ENCODE results near the gene NRF1.

Gene NRF1

DNA sequence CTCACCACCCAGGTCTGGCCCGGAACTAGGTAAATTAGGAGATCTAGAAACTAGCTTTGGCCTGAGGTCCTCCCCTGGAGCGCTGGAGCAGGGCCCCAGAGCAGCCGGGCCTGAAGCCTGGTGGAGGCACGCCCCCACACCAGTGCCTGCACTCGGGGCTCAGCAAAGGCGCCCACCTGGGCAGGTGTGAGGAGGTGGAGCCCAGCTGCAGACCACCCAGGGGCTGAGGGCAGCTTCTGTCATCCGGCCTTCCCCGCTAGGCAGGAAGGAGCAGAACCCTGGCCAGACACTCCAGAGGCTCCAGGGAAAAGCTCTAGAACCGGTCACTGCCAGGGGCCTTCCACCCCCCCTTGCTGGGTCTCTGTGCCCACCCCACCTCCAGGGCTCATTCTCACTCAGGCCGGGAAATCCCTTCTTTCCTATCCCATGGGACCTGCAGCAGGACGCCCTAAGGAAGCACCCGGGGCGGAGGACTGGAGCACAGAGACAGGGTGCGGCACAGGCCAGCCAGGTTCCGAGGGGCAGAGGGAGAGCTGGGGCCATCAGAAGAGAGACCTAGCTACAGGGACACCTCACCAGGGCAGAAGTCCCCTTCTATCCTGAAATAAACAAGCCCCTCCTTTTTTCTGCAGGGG, 161.2 kb downstream of the NRF1 start:
- no peak for DNase-seq

DNA sequence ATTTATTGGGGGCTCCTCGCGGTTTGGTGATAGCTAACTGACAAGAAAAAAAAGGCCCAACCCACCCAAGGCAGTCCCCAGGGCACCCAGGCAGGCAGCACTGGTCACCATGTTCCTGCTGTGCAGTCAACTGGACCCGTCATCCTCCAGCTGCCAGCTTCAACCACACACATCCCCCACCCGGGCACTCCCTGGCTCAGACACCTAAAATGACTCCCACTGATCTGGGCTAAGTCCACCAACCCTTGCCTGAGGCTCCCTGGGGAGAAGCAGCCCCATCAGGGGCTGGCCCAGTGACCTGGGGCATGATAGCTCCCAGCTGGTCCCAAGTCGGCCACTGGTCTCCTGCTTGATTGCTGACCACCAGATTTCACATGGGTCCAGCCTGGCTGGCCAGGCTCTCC, 161.8 kb downstream of the NRF1 start:
- DNase-seq = no peak

DNA sequence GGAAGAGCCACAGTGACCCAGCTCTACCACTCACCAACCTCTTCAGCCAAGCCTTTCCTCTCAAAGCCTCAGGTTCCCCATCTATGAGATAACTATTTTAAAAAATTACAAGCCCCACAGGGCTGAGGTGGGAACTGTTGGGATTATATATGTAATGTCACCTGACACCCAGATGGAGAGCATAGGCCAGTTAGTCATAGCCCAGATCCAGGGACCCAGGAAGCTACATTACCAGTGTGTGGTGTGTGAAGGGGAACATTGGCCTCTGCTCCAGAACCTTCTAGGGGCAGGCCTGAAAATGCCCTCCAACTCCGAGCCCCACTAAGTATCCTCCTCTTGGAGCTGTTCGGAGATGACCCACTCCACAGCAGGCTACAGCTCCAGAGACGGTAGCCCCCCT, 162.4 kb downstream of the NRF1 start:
- DNase-seq = no peak

DNA sequence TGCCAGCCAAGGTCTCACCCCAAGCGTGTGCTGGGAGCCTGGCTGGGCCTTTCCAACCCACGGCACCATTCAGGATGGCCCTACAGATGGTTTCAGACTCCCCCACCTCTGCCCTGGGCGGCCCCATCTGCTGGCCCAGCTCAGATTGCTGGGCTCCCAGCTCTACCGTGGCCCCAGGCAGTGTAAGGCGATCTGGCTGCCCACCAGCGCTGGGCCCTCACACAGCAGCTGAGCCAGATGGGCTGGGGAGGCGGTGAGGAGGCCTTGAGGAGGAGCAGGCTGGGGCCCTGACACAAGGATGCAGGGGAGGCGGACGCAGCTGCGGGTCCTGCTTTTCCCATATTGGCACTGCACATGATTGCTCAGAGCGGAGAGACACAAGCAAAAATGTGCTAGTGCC, 162.8 kb downstream of the NRF1 start:
- DNase-seq = no peak

DNA sequence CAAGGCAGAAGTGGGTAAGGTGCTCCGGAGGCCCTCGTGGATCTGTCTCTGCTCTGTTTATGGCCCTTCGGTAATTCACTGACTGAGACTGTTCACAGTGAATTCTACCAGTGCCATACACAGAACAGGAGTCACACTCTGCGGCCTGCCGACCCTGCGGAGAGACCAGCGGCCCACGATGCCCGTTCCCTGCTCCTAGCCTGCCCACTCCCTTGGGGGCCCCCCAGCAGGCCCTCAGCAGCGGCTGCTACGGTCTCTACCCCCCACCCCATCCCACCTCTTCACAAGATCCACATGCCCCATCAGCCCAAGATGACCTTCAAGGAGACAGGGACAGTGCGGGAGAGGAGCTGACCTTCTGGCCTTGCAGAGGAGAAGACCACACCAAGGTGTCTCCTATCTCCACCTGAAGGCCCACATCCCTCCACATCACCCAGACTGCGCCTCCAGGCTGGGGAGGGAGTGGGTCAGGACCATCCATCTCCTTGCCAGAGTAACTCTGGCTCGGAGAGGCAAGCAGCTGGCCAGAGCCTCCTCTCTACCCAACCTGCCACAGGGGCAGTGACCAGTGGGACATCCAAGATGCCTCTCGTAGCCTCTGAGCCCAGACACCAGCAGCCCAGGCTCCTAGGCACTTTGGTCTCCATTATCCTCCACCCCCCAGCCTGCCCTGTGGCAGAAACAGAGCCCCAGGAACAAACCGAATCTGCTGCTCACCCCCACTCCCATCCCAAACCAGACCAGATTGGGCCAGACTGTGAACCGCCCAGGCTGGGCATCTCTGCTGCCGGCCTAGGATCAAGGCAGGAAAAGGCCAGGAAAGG, 163.6 kb downstream of the NRF1 start:
- no peak for DNase-seq

DNA sequence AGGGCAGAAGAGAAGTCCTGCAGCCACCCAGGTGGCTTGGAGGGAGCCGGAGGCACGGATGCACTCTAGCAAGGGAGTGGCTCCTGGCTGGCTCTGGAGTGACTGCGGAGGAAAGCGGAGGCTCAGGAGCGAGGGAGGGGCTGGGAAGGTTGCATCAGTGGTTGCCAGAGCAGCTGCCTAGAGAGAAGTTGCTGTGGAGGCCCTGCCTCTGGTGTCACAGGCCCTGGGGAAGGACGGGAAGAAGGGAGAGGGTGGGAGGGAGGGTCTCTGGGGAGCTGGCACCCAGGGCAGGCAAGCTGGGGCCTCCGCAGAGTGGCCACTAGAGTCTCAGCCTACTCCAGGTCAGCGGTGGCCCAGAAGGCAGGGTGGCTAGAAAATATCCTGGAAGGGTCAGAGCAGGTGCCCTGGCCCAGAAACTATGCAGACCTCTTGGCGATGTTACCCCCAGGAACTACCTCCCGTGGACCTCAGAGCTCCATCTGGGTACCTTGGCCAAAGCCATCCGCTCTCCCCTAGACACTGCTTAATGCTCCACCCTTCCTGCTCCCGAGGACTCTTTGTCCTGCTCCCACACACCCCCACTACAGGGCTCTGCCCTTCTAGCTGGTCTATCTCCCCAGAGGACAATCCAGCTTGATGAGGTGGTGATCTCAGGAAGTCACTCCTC, 164.3 kb downstream of the NRF1 start:
- DNase-seq = no peak

DNA sequence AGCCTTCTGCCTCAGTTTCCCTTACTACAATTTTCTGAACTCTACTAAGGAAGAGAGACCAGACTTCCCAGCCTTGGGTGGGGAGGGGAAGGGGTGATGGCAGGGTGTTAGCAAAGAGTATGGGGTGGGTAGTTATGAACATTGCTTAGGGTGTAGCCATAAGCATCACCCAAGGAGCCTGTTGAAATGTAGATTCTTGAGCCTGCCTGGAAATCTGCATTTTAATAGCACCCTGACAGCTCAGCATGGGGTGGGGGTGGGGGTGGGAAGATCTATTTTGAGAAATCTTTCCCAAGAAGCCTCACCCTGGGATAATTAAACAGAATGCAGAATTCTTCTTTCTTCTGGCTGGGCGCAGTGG, 164.8 kb downstream of the NRF1 start:
- no peak for DNase-seq

DNA sequence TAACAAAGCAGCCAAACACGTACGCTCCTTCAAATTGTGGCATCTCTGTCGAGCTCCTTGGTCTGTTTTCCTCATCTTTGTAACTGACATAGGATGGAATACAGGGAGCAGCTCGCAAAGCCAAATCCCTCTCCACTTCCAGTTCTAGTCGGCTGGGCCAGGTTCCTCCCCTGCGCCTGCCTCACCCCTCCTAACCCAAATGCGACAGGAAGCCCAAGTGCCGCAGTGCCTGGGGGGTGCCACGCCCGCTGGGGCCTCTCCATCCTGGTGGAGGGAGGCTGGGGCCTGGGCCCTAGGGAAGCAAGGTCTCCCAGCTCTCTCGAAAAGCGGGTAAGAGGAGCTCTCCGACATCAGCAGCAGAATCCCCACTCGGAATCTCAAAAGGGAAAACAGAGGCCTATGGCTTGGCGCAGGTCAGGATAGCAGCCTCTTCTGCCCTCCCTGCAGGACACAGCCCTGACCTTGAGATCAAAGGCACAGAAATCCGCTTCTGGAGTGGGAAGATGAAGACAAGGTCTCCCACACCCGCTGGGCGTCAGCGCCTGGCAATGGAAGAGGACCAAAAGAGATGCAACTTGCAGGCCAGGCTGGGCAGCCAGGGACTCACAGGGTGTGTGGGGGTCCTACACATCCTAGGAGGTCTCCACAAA, 165.8 kb downstream of the NRF1 start:
- DNase-seq = no peak

DNA sequence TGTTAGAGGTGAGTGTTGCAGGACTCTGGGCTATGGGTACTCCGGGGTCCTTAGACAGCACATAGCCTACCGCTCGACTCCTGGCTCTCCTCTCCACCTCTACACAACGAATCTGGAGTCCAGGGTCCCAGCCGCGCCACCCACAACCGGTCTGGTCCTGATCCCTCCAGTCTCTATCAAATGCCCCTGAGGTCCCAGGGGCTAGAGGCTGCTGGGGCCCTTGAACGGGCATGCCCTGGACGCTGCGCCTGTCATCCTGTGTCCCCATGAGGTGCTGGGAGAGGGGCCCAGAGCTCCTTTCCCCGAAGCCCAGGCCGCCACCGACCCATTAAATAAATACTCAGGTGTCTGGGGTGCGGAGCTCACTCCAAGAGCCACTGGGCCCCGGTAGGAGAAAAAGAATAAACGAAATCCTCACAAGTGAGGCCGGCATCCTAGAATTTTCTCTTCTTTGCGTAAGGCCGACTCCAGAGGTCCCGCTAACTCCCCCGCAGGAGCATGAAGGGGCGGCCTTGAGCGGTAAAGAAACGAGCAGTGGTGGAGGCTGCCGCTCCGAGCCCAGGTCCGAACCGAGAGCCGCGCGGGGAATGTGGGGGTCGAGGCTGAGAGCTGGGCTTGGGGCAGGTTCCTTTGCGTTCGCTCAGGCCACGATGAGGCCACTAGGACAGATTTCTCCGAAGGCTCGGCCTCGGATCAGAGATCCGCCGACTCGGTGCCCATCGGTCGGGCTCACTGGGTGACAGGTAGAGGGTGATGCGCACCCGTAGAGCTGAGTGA, 166.7 kb downstream of the NRF1 start:
- DNase-seq = no peak

DNA sequence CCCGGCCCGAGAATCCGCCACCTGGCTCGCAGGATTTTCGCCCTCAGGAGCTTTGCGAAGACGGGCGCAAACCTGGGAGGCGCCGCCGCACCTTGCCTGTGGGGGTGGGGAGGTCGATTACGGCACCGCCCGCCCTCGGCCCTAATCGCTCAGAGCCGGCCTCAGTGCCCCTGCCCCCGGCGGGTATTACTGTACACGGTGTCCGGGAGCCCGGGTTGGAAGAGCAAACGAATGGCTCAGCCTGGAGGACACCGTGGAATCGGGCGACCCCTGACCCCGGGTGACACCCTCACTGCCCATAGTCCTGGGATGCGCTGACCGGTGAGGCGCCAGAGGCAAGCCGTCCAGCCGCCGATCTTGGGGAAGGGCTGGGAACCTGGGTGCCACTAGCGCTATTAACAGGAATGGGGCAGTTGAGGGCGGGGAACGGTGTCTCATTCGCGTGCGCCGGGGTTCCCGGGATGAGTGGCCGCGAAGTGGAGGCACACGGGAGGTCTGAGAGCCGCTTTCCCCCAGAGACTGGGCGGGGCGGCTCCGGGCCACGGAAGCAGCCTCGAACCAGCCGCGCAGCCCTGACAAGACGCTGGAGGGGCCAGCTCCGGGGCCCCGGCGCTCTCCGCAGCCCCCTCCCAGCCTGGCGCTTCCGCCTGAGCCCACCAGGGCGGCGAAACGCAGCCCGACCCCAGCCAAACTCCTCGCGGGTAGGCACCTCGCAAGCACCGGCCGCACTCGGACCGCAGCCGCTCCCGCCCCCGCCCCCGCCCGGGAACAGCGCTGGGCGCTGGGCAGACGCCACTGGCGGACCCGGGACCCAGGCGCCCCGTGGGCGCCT, 167.5 kb downstream of the NRF1 start:
- DNase-seq = no peak

DNA sequence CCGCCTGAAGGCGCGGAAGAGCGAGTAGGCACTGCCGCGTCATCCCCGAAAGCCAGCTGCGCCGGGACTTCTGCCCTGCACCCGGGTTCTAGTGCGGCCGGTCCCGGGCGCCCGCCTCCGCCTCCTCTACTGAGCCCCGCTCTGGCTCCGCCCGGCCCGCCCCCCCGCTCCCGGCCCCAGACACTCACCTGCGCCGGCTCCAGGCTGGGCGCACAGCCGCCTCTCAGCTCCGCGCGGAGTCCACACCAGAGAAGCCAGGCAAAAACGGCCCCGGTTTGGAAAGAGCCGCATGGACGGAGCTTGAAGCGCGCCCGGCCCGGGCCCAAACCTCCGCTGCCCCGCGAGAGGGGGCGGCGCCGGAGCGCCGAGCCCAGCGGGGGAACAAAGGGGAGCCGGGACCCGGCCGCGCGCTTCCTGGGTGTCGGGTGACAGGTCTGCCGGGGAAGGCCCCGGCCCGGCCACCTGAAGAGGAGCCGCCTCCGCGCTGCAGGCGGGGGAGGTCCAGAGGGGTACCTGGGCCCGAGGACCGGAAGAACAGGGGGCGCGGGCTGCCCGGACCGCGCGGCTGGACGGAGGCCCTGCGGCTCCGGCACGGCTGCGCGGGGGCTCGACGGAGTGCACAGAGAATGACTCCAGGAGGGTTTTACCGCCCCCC, 168.2 kb downstream of the NRF1 start:
- no peak for DNase-seq

DNA sequence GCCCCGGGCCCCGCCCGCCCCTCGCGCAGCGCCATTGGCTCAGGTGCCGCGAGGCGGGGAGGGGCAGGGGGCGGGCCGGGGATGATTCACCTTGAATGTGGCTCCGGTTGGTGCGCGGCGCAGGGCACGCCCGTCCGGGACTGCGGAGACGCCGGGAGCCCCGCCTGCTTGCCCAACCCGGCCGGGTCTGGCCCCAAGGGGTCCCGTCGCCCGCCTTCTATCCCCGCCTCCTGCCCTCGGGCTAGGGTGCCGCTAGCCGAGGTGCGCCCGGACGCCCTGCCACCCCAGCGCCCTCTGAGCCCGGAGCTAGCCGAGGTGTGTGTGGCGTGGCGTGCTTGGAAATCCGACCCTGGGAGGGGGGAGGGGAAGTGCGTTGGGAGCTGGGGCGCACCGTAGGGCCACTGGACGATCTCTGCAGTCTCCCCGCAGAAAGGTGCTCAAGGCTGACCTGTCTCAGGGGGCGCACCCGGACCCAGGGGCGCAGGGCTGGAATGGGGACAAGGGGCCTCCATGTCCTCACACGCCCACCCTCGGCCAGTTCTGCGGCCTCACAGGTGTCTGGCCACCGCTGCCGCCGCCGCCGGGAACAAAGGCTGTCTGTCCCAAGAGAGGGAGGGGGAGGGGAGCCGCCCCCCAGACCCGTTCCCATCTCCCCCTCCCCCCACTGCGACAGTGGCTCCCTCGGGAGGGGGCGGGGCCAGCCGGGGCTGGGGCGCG, 168.9 kb downstream of the NRF1 start:
- peak; percentile 53 for DNase-seq

DNA sequence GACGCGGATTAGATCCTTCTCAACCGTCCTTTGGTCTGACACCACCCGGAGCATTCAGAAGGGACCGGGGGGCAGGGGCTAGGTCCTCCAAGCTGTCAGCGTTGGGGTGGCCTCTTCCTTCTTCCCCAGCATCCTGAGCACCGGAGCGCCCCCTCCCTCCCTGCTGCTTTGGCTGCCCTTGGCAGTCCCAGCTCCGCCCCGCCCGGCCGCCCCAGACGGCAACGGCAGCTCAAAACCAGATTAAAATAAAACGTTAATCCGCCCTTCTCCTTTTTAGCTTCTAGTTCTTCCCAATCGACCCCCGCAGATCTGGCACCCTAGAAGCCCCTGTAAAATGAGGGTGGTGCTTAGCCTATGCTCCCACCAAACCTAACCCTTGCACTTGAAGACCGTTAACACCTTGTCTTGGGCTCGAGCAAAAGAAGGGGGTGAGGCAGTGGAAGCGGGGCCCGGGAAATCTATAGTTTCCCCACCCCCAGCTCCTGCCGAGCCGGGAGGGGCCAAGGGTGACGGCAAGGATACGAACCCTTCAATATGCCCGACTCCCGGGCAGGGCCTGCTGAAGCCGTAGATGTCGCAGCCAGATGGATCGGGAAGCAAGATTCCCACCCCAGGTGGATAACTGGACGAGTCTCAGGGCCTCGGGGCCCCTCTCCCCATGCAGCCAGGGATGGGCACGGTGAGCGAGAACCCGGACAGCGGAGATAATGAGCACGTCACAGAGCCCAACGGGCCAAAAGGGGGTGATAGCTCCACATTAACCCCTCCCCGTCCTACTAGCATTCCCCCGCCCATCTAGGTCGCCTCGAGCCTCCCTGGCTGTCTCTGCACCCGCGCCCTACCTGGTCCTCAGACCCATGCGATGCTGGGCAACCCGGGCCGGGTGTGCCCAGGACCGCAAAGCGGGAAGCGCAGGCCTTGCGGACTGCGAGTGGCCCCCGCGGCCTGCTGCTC, 169.7 kb downstream of the NRF1 start:
- no peak for DNase-seq

DNA sequence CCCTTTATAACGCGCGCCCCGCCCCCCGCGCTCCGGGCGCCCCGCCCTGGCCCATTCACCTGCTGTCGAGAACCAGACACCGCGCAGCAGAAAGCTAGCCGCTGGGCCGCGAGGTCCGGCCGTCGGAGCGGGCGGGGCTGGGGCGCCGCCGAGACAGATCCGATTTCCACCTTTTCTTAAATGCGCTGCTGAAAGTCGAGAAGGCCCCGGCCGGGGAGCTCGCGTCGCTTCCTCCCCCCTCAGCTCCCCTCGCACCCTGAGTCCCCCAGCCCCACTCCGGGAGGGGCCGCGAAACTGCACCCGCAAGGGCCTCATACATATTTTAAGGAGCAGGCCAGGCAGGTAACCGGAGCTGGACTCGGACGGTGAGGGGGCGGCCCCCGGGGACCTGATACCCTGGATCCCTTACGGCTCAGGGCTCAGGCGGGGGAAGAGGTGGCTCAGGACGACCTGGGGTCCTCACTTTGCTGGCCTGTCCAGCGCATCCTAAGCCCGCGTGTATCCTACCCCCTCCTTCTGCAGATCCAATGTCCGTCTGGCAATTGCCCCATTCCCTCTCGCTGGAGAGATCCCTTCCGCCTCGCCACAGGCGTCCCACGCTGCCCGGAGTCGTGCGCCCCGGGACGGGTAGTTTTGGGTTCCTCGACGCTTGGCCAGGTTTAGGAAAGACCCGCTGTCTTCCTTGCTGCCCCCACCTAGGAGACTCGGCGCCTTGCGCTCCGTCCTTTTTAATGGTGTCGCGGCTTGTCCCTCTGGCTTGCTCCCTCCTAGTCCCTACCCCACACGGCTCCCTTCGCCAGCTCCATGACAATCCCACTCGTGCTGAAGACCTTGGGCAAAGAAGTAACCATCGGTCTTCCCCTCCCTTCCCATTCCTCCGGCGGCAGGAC, 170.7 kb downstream of the NRF1 start:
- no peak for DNase-seq

DNA sequence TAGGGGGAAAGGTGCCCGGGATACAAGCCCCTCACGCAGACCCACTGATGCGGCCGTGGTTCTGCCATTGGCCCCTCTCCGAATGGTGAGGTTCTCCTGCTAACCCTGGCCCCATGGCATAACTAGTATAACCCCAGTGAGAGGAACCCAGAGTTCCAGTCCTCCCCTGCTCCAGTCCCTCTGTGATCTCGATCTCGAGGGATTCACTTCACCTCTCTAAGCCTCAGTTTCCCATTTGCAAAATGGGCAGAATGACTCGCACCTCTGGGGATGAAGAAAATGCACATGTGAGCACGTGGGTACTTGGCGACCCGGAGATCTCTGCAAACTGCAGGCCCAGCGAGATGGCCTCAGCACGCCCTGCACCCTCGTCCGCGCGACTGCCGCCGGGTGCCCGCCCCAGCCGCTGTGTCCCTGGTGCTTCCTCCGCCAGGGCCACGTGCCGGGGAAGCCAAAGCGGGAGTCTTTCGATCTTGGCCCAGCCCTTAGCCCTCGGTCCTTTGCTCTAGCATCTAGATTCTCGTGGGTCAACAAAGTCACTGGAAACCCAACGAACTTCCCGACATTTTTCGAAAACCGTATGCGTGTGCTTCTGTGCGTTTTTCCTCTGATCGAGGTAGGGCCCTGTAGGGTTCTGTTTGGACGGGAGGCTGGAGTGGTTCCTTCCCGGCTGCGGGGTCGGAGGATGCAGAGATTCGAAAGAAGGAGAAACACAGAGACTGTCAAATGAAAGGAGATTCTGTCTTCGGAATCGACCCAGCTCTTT, 171.5 kb downstream of the NRF1 start:
- no peak for DNase-seq

DNA sequence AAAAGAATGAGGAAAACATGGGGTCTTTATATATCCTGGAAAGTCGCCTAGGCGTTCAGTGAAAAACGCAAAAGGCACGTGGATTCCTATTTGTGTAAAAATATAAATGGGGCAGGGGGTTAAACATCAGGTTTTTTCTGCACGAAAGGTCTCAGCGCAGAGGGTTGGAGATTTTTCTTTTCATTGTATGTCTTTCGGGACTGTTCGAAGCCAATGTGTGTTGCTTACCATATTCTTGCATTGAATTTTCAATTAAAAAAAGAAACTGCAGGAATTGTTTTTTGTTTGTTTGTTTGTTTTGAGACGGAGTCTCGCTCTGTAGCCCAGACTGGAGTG, 172.0 kb downstream of the NRF1 start:
- DNase-seq = no peak

DNA sequence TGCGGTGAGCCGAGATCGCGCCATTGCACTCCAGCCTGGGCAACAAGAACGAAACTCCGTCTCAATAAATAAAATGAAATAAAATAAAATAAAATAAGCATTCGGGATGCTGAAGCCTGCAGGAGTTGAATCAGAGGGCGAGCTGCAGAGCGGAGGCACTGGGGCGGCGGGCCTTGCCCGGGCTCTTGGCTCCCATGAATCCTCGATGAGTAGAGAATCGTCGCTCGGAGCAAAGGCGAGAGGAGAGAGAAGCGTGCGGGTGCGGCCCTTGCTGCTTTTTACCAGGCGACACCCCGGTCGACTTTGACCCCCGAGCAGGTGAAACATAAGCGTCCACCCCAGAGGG, 172.9 kb downstream of the NRF1 start:
- no peak for DNase-seq
